Transverse colon (tissue), 3 donors: Measurements from ENCODE around the gene TMEM214.

ENCODE experiments used
- EP300 ChIP-seq: sonication (generic); formaldehyde crosslinking; IDR thresholded peaks from one replicate; pipeline ENCODE4 v1.6.1; 2017; ENCODE audit warnings: antibody characterized with exemption, low read depth
- TF ChIP-seq, protein P1 (sequence below), 5 experiments: fragments of 200-600 bp in 3 of 5; fragments of 450-650 bp in 2 of 5; sonication (generic) in 3 of 5; IDR thresholded peaks; 1 replicate in 2 of 5; 2 replicates in 3 of 5; pipeline ENCODE4 v1.5.1; 2016 to 2017; ENCODE audit warnings: antibody characterized with exemption in 5 of 5, inconsistent platforms in 3 of 5, mild to moderate bottlenecking in 2 of 5, moderate library complexity in 1 of 5

DNA sequence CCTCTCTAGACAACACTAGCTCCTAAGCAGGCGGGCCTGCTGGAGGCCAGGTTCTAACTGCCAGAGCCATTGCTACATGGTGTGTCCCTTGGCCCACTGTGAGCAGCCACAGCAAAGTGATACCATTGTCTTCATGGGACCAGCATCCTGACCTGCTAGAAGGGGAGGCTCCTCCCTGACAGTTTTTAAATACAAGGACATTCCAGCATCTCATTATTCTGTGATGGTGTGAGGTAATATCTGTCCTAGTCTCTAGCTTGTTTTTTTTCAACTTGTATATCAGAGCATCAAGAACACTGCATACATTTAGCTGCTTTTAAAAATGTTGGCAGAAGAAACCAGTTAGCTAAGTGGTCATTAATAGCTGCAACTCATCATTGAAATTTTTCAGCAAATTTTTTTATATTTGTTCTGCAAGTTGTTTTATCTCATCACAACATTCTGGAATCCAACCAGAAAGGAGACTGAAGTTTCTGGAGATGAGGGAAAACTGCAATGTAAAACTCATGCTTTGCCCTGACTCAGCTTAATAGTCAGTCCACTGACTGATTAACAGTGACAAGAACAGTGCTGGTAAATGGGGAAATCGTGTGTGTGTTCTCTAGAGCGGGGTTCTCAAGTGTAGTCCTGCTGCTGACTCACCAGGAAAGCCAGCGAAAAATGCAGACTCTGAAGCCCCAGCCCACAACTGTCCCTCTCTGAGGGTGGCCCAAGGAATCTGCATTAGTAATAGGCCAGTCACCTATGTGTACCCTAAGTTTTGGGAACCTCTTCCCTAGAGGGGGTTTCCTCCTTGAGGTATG lies 44.5 kb upstream of the TMEM214 start:
- TF ChIP-seq, protein P1, sequence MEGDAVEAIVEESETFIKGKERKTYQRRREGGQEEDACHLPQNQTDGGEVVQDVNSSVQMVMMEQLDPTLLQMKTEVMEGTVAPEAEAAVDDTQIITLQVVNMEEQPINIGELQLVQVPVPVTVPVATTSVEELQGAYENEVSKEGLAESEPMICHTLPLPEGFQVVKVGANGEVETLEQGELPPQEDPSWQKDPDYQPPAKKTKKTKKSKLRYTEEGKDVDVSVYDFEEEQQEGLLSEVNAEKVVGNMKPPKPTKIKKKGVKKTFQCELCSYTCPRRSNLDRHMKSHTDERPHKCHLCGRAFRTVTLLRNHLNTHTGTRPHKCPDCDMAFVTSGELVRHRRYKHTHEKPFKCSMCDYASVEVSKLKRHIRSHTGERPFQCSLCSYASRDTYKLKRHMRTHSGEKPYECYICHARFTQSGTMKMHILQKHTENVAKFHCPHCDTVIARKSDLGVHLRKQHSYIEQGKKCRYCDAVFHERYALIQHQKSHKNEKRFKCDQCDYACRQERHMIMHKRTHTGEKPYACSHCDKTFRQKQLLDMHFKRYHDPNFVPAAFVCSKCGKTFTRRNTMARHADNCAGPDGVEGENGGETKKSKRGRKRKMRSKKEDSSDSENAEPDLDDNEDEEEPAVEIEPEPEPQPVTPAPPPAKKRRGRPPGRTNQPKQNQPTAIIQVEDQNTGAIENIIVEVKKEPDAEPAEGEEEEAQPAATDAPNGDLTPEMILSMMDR (IDR thresholded peaks at IDR 0.05), result no peak
- no peak for TF ChIP-seq EP300
